Testis (tissue), 3 donors: Measurements from ENCODE around the gene BHLHE41. TPM values are rescaled to one million over a fixed set of nuclear protein-coding genes. Genes with fewer than 3 reads are reported as not detected.

Source experiments
- DNase-seq: peaks from one replicate; pipeline ENCODE4 v3.0.0-alpha.2; 2019
- H3K27ac ChIP-seq, 2 donors: fragments of 200-600 bp; sonication (generic); one replicate each; pipeline ENCODE4 v1.5.1; 2019
- H3K27me3 ChIP-seq: fragments of 200-600 bp; sonication (generic); one replicate; pipeline ENCODE4 v1.5.1; 2019
- H3K36me3 ChIP-seq: fragments of 200-600 bp; sonication (generic); one replicate; pipeline ENCODE4 v1.5.1; 2017; ENCODE audit warnings: low read depth; ENCODE audit errors: missing control alignments
- H3K4me1 ChIP-seq: fragments of 200-600 bp; sonication (generic); one replicate; pipeline ENCODE4 v1.5.1; 2019
- H3K4me3 ChIP-seq, 2 donors: fragments of 200-600 bp; sonication (generic); one replicate each; pipeline ENCODE4 v1.5.1; 2017 to 2019
- H3K9me3 ChIP-seq: fragments of 200-600 bp; sonication (generic); one replicate; pipeline ENCODE4 v1.5.1; 2017
- CTCF ChIP-seq, 3 experiments: fragments of 450-650 bp in 2 of 3; fragments of 200-600 bp in 1 of 3; sonication (generic) in 1 of 3; IDR thresholded peaks; one replicate each; pipeline ENCODE4 v1.5.1; 2016 to 2019; ENCODE audit warnings: antibody characterized with exemption in 3 of 3, mild to moderate bottlenecking in 2 of 3, moderate library complexity in 1 of 3
- POLR2A ChIP-seq: fragments of 450-650 bp; IDR thresholded peaks from one replicate; pipeline ENCODE4 v1.6.1; 2017; ENCODE audit warnings: antibody characterized with exemption, mild to moderate bottlenecking, moderate library complexity
- WGBS, 2 donors: methylation state at CpG; one replicate each; pipeline ENCODE4 v1.1.5; 2018; 5-methylcytosine and 5-hydroxymethylcytosine counted together
- intact Hi-C: fragments of 100-400 bp; cut with DNase I; formaldehyde crosslinking; loops from one replicate; pipeline ENCODE4 v1.15.1; 2023; ENCODE audit warnings: low total_unique reads
- polyA plus RNA-seq: library from polyadenylated mRNA; stranded (reverse); fragments of 350-450 nt; fragmentation: Illumina TruSeq; extraction: RNeasy Lipid Tissue Mini Kit (QIAGEN cat#74804); gene quantifications from one replicate; pipeline ENCODE4 v1.2.3, GENCODE V29; 2014; ENCODE audit warnings: low read depth, low replicate concordance; ENCODE audit not compliant: insufficient read depth
- total RNA-seq, 2 donors: library from RNA; depleted of rRNA; stranded (reverse); fragments of >200 nt; gene quantifications; one replicate each; pipeline ENCODE4 v1.2.3, GENCODE V29; 2016

Gene BHLHE41
- total and polyA plus RNA-seq, 3 donors from 2014 or later, result 10.0 to 23.8 (median 13.9) TPM

DNA sequence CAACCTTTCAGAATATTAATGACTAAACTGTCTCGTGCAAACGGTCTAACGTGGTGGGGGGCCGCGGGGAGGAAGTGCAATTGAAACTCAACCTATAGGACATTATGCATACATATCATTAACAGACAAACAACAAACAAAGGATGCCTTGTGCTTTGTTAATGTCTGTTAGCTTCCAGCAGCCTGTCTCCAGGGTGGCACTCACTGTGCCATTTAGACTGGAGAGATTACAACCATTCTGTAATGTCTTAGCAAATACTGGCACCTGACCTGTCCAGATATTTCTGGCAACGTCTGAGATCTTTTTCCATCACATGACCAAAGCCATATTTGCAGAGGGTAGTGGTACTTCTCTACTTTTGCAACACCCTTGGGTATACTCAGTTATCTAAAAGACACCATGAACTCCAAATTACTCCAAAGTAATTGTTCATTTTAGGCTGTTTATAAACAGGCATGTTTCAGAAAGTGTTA, 11.6 kb downstream of the BHLHE41 start:
- peaks cover 15% of the 10 kb centered on the region for H3K4me1 ChIP-seq
- H3K36me3 ChIP-seq, result no peaks in the 10 kb centered on the region
- no peaks in the 10 kb centered on the region for H3K27me3 ChIP-seq
- no peaks in the 10 kb centered on the region for H3K9me3 ChIP-seq
- TF ChIP-seq CTCF (IDR thresholded peaks at IDR 0.05) (no peak), POLR2A (no peak)
- intact Hi-C loops, result no loop called here
- DNase-seq, result no peak
- no peak overlapping the region for H3K4me3 ChIP-seq
- WGBS, 2 donors, result 25 to 28% methylated on average over 6 of the region's 6 CpGs
- peak overlapping the region in 1 of 2 donors; percentile 94 for H3K27ac ChIP-seq

DNA sequence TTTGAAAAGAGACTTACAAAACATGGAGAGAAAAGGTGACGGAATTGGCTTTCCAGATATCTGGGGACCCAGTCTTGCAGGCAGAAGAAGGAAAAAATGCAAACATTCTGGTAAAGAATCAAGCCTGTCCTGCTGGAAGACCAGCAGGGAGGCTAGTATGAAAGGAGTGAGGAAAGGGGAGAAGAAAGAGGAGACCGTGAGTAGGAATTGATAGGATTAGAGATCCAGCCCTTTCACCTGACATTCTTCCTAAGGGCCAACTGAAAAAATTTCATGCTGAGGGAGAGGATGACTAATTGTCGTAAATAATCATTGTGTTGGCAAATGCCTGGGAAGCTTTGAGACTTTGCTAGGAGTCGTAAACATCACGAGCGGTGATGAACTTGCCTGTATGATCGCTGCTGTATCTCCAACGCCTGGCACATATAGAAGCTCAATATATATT, 12.1 kb downstream of the BHLHE41 start:
- 61 to 73% methylated on average over 8 of the region's 8 CpGs for WGBS, 2 donors

DNA sequence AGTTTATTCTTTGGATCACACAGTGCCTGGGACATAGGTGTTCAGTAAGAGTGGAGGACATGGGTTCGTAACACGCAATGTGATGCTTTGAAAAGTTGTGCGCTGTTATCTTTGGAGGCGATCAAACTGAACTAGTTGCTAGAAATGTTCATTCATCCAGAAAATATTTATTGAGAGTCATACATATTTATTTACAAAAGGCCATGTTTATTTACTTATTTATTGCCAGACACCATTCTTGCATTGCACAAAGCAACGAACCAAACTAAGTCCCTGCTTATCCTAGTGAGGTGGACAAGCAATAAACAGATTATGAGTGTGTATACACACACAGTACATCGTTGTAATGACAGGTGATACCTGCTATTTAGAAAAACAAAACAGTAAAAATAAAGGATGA, 12.6 kb downstream of the BHLHE41 start:
- WGBS, 2 donors, result 67 to 68% methylated on average over 6 of the region's 6 CpGs
- no peak for DNase-seq
- intact Hi-C loops, result no loop called here
- Histone ChIP-seq H3K27ac (no peak overlapping the region), H3K9me3 (no peaks in the 10 kb centered on the region), H3K27me3 (no peaks in the 10 kb centered on the region), H3K4me1 (peaks cover 15% of the 10 kb centered on the region), H3K36me3 (no peaks in the 10 kb centered on the region), H3K4me3 (no peak overlapping the region)
- TF ChIP-seq CTCF (IDR thresholded peaks at IDR 0.05) (no peak), POLR2A (no peak)

More for the DNA sequence above, 12.1 kb downstream of the BHLHE41 start:
- Histone ChIP-seq H3K27ac (no peak overlapping the region), H3K9me3 (no peaks in the 10 kb centered on the region), H3K36me3 (no peaks in the 10 kb centered on the region), H3K4me1 (peaks cover 15% of the 10 kb centered on the region), H3K27me3 (no peaks in the 10 kb centered on the region), H3K4me3 (no peak overlapping the region)
- no peak for TF ChIP-seq CTCF (IDR thresholded peaks at IDR 0.05)
- TF ChIP-seq POLR2A, result no peak
- intact Hi-C loops, result no loop called here
- DNase-seq, result no peak

GRCh38 chr12:26109343-26109881, 15.4 kb downstream of the BHLHE41 start:
- DNase-seq, result no peak
- Histone ChIP-seq H3K9me3 (no peaks in the 10 kb centered on the region), H3K36me3 (no peaks in the 10 kb centered on the region), H3K4me3 (no peak overlapping the region), H3K27ac (no peak overlapping the region), H3K4me1 (no peaks in the 10 kb centered on the region), H3K27me3 (no peaks in the 10 kb centered on the region)
- no peak for TF ChIP-seq CTCF (IDR thresholded peaks at IDR 0.05)
- no peak for TF ChIP-seq POLR2A
- WGBS, 2 donors, result 75% methylated on average over 10 of the region's 10 CpGs
- intact Hi-C loops, result no loop called here

DNA sequence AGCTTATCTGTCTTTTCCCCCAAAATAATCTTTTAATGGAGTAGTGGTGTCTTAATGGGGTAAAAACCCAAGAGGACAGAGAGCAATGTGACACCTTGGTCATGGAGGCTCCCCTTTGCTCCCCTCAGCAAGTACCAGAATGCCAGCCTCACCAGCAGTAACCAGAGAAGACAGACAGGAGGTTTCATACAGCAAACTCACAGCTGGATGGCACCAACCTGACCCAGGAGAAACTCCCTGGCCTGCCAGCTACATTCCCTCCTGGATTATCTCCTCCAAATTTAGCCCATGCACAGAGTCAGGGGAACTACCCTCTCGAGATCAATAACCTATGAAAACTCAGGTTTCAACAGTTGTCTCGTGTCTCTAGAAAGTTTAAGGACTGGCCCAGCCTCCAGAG, 15.9 kb downstream of the BHLHE41 start:
- Histone ChIP-seq H3K4me1 (no peaks in the 10 kb centered on the region), H3K36me3 (no peaks in the 10 kb centered on the region), H3K4me3 (no peak overlapping the region), H3K9me3 (no peaks in the 10 kb centered on the region), H3K27ac (no peak overlapping the region), H3K27me3 (no peaks in the 10 kb centered on the region)
- TF ChIP-seq POLR2A (no peak), CTCF (IDR thresholded peaks at IDR 0.05) (no peak)
- no peak for DNase-seq
- WGBS, 2 donors, result 76 to 79% methylated on average over 2 of the region's 2 CpGs
- intact Hi-C loops, result no loop called here
